H4 (cell line): ENCODE results near the gene ATP5PF. TPM values are rescaled to one million over a fixed set of nuclear protein-coding genes. Genes with fewer than 3 reads are reported as not detected.
"Not testable (repeated sequence)": the region's sequence is repeated elsewhere in the genome, so short reads cannot be mapped to it uniquely, and the experiment has no call there.

Experiments used
- DNase-seq: peaks from one replicate; pipeline ENCODE4 v3.0.0-alpha.2; 2015; ENCODE audit warnings: low spot score
- total RNA-seq: library from RNA; depleted of rRNA; stranded (reverse); fragments of >200 nt; shearing (Covaris generic); gene quantifications from 2 replicates; pipeline ENCODE4 v1.2.3, GENCODE V29; 2014; rRNA removed

Gene ATP5PF
- total RNA-seq, 1 experiment from 2014 or later = 232 TPM

DNA sequence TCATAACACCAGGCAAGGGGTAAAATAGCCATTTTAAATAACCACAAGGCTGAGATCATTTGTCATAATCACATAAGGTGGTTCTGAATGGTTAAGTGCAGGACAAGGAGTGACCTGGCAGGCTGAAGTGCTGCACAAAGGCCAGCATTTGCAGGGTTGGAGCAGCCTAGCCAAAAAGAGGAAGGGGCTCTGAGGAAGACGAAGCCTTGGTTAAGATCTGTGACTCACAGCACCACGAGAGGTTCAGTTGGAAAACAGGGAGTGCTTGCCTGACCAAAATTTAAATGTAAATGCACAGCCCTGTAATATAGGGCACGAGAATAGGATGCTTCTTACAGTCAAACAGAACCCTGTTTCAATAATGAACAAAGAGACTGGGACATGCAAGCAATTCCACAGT, 12.1 kb downstream of the ATP5PF start:
- no peak for DNase-seq

DNA sequence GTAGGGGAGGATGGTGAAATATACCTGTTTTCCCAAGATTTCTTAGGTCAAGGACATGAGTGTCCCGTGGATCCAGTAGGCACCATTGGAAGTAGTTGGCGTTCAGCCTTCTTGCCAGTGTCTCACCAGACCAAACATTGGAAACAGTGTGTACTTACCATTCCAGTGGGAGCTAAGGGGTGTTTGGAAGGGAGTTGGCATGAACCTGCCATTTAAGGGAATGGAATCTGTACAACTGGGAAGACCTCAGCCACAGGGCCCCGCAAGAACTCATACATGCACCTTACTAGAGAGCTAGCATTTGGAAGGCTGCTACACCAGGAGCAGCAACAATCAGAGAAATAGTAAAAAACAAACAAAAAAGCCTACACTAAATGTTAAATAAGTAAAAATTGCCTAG, 12.7 kb downstream of the ATP5PF start:
- no peak for DNase-seq

DNA sequence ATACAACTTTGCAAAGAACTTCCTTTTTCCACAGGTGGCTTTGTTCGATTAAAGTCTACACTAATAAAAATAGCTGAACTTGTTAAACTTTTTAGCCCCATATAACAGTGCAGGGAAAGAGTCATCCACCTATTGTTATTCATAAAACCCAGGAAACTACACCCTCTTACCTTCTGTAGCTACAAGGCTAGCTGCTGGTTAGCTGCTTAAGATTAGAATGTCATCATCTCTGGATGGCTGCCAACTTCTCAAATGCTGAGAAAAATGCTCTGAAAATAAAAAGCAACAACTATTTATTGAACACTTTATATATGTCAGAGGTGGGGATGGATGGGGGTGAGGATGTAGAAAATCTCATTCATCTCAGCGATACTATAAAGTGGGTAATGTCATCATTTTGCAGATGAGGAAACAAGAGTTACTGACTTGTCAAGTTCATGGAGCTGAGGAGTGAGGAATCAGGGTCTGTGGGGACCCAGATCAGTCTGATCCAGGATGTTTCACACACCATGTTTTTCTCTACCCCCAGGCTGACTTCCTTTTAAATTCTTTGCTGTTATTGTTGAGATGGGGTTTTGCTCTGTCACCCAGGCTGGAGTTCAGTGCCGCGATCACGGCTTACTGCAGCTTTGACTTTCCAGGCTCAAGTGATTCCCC, 17.1 kb downstream of the ATP5PF start:
- DNase-seq = peak; percentile 41

DNA sequence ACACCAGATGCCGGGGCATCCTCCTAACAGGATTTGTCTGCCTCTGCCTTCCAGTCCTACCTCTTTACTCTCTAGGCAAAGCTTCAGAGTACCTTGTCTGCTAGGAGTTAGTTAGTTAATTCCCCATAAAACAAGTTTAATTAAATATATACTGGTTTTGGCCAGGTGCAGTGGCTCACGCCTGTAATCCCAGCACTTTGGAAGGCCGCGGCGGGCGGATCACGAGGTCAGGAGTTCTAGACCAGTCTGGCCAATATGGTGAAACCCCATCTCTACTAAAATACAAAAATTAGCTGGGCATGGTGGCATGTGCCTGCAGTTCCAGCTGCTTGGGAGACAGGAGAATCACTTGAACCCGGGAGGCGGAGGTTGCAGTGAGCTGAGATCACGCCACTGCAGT, 20.6 kb downstream of the ATP5PF start:
- DNase-seq = not testable (repeated sequence)

DNA sequence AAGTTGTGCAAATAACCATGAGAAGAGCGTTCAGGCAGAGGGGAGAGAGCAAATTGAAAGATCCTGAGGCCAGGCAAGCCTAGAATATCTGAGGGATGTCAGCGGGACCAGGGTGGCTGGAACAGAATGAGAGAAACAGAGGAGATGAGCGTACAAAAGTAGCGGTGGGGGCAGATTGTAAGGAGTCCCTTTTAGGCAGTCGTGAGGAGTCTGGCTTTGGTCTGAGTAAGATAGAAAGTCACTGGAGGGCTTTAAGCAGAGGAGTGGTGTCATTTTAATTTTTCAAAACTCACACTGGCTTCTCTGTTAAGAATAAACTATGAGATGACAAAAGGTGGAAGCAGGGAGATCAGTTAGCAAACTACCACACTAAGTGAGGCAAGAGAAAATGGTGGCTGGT, 24.2 kb downstream of the ATP5PF start:
- no peak for DNase-seq

DNA sequence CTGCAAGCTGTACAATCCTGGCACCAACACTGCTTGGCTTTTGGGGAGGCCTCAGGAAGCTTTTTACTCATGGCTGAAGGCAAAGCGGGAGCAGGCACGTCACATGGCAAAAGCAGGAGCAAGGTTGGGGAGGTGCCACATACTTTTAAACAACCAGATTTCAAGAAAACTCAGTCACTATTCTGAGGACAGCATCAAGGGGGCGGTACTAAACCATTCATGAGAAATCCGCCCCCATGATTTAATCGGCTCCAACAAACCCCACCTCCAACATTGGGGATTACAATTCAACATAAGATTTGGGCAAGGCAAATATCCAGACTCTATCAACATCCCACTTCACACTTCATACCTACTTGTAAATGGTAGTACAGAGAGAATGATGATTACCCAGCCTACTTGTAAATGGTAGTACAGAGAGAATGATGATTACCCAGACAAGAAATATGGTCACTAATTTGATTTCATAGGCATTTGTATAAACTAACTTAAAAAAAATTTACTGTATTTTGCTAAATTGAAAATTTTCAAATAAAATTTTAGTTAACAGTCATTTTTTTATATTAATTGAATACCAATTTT, 24.9 kb downstream of the ATP5PF start:
- DNase-seq = no peak

DNA sequence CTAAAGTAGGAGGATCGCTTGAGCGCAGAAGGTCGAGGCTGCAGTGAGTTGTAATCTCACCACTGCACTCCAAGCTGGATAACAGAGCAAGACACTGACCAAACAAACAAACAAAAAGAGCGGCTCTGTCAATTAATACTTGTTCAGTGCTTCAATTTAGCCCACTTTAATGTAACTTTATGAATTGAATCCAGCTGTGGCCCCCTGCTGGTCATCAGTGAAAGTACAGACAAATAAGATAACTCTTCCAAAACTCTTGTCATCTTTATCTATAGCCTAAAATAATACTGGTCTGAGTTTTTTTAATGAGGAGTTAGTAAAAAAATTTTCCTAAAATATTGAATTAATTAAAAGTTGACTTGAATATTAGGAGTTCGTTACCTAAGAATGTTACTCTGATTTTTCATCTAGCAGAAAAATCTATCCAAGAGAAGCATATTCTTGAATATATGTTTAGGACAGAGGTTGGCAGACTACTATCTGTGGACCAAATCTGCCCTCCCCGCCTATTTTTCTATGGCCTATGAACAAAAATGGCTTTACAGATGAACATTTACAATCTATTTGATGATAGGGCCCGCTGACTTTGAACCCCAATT, 26.1 kb downstream of the ATP5PF start:
- DNase-seq = no peak

DNA sequence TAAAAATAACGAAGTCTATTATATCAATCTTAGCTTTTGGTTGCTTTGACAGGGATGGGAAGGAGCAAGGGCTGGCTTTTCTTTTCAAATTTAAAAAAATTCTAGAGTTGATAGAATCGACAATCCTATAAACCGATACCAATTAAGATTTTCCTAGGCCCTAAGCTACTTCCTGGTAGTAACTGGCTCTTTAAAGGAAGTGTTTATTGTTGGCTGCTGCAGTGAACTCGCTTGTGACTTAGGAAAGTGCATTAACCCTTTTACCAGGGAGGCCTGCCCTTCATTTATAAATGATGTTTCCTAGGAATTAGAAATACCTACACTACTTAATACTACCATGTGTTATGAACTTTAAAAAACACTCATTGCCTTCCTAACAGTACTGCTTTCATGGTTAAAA, 33.2 kb downstream of the ATP5PF start:
- no peak for DNase-seq

DNA sequence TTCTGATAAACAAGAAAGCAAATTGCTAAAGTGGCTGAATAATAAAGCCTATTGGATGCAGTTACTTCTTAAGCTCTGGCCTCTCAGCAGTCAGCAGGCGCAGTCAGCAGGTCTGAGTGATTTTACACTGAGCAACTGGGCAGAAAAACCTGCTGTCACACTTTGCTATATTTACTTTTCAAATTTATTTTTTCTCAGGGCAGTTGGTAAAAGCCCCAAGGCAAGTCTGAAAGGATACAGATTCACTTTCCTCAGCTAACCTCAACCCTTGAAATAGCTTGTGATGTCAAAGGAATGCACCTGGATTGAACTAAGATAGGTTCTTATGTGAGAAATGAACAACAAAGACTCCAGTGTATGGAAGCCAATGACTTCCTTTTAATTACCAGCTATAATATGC, 34.0 kb downstream of the ATP5PF start:
- DNase-seq = no peak

DNA sequence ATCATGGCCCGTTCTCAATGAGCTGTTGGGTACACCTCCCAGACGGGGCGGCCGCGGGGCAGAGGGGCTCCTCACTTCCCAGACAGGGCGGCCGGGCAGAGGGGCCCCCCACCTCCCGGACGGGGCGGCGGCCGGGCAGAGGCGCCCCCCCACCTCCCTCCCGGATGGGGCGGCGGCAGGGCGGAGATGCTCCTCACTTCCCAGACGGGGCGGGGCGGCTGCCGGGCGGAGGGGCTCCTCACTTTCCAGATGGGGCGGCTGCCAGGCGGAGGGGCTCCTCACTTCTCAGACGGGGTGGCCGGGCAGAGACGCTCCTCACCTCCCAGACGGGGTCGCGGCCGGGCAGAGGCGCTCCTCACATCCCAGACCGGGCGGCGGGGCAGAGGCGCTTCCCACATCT, 39.2 kb downstream of the ATP5PF start:
- not testable (repeated sequence) for DNase-seq

DNA sequence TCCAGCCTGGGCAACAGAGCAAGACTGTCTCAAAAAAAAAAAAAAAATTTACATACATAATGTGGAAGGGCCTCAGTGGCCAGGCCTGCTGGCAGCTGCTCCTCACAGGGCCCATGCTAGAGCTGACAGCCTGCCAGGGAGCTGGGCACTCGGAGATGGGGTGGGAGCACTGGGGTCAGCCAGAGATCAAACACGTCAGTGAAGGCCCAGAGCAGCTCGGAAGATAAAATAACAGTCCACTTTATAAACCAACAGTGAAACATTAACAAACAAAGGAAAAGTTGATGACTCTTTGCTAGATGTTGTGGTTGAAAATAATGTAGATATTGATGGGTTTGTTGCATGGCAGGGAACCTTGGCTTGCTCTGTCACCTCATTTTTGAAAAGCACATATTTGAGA, 42.7 kb downstream of the ATP5PF start:
- no peak for DNase-seq

DNA sequence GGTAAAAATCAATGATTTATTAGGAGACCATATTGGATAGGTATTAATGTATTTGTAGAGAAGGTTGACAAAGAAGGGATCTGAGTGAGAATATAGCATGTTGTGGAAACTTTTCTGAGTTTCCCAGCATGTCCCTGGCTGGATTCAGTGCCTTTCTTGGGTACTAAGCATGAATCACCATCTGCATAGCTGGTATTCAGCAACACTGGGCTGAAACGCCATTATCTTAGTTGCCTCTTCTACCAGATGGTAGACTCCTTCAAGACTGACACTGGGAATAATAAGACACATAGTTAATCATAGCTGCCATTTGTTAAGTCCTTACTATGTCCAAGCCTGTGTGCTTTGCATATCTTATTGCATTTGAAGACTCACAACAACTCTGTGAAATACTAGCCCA, 45.5 kb downstream of the ATP5PF start:
- DNase-seq = no peak

DNA sequence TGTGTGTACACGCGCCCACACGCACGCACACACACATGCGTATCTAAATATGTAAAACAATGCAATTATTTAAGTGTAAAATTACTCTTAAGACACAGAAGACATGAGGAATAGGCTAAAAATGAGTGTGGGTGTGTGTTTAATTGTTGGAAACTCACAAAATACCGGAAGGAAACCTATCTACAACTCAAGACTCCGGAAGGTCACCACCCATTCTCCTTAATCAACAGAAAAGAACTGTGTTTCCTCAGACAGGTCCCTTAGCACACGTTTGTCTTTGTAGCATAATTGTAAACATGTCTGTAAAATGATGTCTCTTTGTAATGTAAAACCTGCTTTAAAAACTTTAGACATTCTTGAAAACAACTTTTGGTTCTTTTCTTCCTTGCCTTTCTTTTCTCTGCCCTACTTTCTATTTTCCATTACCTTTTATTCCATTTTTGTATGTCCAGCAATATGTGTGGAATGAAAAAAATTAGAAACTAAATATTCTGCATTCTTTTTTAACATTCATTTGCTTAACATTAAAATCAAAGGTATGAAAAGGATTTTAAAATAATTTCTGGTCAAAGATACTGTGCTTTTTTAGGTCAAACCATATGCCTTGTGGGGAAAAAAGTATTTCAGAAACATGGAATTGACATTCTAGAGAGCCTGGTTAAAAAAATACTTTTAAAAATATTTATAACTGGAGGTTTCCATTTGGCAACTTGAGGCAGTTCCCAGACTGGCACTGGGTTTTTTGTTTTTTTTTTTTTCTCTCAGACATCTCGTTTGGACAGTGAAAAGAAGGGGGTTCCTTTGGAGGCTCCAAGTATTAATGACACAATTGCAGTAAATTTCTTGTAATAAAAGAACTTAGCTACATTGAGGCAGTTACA, 46.2 kb downstream of the ATP5PF start:
- DNase-seq = no peak

DNA sequence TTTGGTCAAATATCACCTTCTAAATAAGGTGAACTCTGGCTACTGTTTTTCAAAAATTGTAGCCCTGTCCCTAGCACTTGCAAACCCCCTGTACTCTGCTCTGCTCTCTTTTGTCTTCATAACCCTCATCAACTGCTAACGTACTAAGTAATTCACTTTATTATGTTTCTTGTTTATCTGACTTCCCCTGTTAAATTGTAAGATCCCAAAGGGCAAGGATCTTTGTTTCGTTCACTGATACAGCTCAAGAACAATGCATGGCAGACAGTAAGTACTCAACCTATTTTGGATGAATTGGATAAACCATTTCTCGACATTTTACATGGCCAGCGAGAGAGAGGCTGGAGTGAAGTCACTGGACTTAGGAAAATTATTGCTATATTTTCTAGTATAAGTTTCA, 46.9 kb downstream of the ATP5PF start:
- no peak for DNase-seq

DNA sequence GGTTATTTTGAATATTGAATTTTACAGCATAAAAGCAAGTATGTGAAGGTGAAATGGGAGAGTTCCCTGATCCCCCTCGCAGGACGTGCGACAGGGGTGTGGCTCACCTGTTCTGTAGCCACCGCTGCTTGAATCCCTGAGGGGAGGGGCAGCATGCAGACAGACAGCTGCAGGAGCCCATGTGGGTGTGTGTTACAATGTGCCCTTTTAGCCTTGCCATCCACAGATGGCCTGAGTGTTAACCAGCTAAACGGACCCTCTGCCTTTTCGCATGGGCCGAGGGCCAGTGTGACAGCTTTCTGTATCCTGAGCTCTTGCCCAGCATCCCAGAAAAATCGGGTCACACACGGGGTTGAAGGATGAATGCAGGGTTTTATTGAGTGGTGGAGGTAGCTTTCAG, 52.3 kb downstream of the ATP5PF start:
- DNase-seq = no peak

DNA sequence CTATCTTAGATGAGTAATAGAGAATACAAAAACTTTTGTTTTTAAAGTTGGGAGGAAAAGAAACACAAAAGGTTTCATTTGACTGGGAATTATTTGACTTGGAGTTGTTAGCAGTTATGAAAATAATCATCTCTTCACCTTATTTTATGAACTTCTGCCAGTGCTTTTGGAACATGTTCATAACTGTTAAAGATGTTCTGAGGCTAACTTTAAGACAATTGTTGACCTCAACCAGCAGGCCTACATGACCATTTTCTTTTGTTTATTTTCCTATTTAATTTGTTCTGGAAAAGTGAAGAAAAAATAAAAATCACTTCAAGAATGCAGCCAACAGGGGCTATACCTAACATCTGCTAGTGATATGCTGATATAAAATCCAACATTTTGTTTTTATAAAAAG, 58.3 kb downstream of the ATP5PF start:
- DNase-seq = no peak

Other genes starting within 250 kb of the ATP5PF start
- gene MRPL39, start 127.4 kb downstream of the ATP5PF start, total RNA-seq = 73.9 and 79.0 TPM in 2 replicates
- 0.70 and 3.1 TPM in 2 replicates for gene JAM2, start 95.6 kb downstream of the ATP5PF start, total RNA-seq
- gene GABPA, start 68 bp upstream of the ATP5PF start, total RNA-seq = 15.5 and 22.8 TPM in 2 replicates